CD4-positive, alpha-beta T cell treated with Interleukin-12 subunit alpha and Interleukin-12 subunit beta, for 1 hour (primary cell): ENCODE measurements around the gene SLC25A5.

Experiments used
- DNase-seq: peaks from one replicate; pipeline ENCODE4 v3.0.0-alpha.2; 2020

The SLC25A5 gene

DNA sequence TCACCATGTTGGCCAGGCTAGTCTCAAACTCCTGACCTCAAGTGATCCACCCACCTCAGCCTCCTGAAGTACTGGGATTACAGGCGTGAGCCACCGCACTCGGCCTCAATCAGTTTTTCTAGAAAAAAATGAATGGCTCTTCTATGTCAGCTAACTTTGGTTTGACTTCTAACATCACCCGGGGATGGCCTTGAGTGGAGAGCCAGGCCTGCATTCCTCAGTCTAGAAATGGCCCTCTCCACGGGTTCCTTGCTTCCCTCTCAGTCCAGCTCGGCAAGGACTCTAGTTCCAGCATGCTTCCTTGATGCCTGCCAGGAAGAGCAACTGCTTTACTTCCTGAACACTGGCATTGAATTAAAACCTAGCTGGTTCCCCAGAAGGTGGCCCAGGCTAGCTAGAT is 39.0 kb downstream of the SLC25A5 start:
- no peak for DNase-seq

GRCh38 chrX:119512146-119512800 is 44.0 kb downstream of the SLC25A5 start:
- peak; percentile 7 for DNase-seq

GRCh38 chrX:119516157-119516702 is 48.0 kb downstream of the SLC25A5 start:
- peak; percentile 67 for DNase-seq

- DNase-seq = no peak
Observed at GRCh38 chrX:119518371-119518770, 50.1 kb downstream of the SLC25A5 start.
